Measurements from ENCODE around the gene MAN1A2.

MAN1A2 gene

DNA sequence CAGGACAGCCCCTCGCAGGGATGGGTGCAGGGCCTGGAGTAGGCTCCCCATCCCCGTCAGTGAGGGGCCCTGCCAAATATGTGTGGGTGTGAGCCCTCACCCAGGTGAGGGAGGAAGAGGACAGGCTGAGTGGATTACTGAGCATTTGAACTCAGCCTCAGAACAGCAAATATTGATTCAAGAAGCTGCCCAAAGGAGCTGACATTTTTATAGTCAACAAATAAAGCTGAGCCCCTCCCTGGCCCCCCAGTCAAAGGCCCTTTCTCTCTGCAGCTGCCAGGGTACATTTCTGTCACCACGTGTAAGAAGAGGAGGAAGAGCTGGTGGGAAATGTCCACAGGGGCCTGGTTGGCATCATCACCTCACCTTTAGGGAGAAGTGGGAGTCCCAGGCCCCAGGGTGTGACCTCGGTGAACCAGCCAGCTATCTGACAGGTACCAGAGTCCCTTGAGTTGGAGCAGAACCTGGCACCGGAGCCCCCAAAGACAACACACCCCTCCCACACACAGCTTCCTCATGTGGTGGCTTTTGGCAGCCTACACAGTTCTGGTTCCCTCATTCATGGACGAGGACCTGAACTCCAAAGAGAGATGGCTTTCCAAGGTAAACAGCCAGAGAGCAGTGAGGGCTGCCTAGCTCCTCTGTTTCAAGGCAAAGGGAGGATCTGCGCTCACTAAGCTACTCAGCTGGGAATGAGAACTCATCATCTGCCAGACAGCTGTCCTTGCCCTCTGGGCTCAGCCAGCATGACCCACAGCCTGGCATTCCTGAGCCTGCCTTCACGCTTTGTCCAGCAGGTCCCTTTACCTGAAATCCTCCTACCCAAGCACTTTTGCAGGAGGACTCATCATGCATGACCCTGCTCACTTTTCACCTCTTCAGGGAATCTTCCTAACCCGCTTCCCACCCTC is 195.6 kb downstream of the MAN1A2 start:
- DNase-seq, result no peak

DNA sequence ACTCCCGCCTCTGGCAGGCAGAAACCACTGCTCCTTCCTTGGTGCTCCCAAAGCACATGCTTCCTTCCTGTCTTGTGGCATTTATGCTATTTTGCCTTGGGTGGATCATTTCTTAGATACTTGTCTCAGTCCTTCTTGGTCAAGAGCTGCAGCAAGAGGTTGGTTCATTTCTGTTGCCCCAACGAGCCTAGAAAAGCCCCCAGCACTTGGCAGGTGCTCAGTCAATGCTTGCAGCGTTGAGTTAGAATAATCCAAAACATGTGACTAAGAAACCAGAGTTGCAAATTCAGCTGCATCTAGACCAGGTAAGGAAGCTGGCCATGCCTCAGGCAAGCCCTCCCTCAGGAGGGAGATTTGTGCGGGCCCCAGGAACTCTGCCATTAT is 196.2 kb downstream of the MAN1A2 start:
- no peak for DNase-seq

DNA sequence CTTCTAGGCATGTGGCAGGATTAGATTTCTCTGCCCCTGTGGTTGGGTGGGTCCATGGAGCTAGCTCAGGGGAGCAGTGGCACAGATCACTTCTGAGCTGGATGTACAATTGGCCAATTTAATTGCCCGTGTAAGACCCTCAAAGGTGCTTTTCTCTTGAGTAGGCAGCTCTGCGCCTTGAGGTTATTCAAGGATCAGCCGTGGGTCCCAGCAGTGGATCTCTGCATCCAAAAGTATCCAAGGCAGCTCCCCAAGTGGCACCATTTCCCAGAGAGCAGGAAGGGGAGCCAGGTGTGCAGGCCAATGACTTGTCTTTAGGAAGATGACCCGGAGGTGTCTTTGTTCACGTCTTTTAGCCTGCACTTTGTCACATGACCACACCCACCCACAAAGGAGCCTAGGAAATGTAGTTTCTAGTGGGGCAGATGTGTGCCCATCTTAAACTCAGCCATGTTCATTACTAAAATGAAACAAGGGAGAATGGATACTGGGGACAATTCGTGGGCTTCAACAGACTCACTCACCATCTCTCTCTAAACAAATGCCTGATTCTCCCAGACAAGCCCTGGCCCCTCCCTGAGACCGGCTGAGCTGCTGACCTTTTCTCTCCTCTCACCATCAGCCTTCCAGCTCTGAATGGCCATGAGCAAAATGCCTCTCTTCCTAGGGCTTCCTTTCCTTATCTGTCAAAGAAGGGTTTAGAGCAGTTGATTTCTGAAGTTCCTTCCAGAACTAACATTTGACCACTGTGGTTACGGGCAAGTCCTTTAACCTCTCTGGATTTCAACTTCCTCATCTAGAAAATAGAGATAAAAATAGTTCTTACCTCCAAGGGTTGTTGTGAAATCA is 197.2 kb downstream of the MAN1A2 start:
- DNase-seq, result no peak

DNA sequence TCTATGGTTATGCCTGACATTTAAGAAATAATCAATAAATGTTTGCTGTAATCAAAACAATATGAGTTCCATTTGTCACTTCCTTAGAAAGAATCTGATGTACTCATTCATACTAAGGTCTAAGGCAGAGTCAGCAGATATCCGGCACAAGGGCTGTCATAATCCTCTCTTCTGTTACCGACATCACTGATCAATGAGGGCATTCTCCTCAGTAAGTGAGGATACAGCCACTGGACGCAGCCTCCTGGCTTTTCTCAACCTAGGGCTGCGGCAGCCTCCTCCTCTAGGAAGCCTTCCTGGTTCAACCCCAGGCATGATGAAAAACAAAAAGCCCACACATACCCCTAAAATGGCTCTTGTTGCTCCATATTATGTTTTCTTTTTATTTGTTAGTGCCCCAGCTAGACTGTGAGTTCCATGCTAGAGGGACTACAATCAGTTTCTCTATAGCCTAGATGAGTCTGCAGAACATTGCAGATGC is 197.9 kb downstream of the MAN1A2 start:
- no peak for DNase-seq

DNA sequence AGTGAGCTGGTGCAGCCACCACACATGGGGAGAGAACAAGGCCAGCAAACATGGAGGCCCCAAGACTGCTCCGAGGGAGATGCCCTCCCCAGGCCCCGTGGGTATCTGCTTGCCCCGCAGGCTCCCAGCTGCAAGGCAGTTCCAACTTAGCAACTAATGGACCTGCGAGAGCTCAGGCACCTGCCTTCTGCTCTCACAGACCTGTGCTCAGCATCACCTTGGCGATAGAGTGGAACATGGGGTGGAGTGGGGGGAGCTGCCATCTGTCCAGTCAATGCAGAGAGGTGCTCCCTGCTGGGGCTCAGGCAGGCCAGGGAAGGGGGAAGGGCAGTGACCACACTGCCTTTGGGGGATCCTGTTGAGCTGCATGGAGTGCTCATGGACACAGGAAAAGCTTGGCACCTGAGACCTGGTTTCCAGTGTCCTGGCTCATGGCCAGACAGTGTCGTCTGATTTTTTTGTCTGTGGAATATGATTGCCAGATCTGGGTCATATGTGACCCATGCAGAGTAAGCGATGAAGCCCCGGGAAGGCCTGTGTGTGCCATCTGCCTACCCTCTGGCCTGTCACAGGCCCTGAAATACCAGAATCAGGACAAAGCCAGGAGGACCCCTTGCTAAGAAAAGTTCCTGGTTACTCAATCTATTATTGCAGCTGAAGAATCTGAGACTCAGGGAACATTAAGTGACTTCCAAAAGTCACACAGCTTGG is 198.7 kb downstream of the MAN1A2 start:
- DNase-seq, result no peak

DNA sequence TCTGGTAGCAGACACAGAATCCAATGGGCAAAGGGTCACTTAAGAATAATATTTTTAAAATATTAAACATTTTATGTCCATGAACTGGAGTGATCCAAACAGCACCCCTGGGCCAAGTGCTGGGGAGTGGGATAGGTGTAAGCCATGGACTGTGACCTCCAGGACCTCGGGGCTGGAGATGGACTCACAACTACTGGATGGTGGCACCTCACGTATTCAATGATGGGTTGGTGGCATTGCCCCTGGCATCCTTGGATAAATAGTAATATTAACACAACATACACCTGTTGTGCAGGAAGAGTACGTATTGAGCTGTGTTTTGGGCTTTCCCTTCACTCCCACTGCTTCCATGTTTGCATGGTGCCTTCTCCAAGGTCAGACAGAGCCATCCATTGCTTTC is 199.3 kb downstream of the MAN1A2 start:
- no peak for DNase-seq

DNA sequence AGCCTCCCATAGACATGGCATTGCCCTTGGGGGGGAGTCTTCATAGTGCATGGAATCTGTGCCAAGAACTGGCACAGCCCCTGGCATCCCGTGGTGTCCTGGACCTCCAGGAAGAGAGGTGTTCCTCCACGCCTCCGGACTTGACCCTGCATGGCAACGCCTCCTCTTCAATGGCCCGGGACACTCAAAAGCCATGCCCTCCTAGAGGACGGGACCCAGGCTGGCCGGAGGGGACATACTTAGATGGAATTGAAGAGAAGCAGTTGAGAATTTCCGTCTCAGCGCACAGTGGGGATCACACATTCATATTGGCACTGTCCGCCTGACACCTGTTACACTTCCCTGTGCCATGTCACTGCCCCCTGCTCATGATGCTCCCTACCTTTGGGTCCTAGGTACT is 200.2 kb downstream of the MAN1A2 start:
- DNase-seq, result no peak

DNA sequence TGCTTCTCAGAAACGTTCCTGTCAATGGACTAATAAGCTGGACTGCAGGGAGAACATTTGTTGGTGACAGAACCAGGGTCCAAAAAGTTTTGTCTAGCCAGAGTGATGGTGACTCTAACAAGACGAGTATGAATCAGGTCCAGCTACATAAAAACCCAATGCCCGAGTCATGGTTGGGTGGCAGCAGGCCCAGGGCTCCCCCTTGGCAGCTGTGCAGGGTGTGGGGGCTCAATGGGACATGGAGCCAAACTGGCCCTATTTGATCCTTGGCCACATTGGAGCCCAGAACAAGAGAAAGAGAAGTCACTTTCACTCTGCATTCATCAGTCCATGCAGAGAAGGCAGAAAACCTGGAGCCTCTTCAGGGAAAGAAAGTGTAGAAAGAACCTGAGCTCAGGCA is 200.7 kb downstream of the MAN1A2 start:
- DNase-seq, result no peak

DNA sequence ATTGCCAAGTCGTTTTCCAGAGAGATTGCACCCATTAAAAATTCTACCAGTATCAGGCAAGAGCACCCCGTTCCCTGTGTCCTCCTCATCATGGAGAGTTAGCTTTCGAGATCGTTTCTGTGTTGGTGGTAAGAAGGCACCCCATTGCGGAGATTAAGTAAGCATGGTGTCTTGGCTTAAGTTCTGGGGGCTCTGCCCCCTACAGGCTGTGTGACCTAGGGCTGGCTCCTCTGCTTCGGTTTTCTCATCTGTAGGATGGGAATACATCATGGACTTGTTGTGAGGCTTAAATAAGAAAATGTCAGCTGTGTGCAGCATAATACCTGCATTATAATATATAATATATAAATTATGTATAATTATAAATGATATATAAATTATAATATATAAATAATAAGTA is 201.8 kb downstream of the MAN1A2 start:
- no peak for DNase-seq

DNA sequence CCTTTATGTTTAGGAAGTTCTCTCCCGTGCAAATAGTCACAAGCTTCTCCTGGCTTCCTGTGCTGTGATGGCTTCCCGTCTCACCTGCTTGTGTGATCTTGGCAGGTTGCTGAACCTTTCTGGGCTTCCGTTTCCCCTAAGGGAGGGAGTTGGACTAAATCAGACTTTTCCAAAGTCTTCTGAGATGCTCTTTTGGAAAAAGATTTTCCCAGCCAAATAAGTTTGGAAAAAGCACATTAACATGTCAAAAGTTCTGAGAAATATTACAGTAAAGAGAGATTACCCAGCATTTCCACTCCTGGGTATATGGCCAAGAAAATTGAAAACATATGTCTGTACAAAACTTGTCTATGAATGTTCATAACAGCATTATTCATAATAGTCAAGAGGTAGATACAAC is 202.6 kb downstream of the MAN1A2 start:
- no peak for DNase-seq

DNA sequence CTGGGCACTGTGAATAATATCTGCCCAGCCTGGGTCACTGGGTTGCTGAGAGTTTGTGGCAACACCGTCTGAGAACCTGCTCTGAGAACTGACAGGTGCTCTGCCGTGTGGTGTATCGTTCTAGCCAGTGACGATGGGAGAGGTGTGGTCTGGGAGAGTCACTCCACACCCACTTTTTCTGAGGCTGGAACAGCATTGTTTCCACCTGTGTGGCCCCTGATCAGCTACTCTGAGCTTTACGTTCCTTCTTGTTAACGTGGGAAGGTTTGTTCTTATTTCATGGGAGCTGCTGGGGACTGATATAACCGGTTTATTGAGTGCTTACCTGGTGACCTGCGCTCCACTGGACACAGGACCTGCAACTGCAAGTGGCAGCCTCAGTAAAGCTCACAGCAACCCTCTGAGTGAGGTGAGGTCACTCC is 203.8 kb downstream of the MAN1A2 start:
- no peak for DNase-seq

DNA sequence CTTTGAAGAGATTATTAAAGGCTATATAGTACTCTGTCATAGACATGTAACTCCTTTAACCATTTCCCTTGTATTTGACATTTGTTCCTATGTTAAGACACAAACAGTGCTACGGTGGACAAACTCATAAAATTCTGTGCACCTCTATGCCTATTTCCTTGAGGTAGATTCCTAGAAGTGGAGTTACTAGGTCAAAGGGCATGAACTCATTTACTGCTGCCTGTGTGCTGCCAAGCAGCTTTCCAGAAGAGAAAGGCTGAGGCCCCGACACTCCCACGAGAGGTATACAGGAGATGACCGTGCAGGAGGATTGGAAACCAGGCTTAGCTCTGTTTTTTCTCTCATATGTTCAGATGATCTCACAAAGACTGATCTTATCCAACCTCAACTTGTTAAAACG is 204.2 kb downstream of the MAN1A2 start:
- no peak for DNase-seq

DNA sequence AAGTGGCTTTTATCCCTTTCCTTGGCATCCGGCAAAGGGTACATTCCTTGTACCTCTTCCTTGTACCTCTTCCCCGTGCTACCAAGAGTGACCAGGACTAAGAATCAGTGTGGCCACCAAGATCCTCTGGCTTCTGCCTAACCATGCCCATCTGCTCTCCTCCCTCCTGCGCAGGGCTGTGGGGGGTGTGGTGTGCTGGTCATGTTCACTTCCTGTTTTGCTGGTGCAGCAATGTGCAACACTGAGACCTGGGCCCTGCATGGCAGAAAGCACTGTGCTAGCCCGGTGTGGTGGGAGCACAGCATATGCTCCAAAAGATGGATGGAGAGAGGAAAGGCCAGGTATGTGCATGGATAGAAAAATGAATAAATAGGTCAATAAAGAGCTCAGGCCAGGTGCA is 205.3 kb downstream of the MAN1A2 start:
- DNase-seq, result peak; percentile 16

DNA sequence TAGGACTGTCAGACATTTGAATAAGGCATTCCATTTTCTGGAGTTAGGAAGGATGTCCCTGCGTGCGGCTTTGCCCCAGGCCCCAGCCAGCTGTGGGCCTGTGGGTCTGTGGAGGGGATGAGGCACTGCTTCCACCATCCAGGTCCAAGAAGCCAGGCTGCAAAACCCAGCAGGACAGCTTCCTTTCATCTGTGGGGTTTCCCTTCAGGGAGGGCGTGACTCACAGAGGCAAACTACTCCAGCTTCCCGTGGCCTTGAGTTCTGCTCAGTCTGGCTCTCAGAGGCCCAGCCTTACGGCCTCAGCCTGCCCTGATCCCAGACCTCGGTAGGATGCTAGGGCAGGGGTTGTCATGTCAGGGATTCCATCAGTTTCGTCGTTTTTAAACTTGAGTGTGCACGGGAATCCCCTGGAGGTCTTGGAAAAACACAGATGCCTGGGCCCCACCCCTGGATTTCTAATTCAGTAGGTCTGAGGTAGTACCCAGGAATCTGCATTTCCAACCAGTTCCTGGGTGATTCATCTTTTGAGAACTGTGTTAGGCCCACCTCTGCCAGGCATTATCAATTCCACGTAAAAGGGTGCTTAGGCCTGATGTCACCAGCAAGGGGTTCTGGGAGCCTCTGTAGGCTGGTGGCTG is 206.3 kb downstream of the MAN1A2 start:
- no peak for DNase-seq

DNA sequence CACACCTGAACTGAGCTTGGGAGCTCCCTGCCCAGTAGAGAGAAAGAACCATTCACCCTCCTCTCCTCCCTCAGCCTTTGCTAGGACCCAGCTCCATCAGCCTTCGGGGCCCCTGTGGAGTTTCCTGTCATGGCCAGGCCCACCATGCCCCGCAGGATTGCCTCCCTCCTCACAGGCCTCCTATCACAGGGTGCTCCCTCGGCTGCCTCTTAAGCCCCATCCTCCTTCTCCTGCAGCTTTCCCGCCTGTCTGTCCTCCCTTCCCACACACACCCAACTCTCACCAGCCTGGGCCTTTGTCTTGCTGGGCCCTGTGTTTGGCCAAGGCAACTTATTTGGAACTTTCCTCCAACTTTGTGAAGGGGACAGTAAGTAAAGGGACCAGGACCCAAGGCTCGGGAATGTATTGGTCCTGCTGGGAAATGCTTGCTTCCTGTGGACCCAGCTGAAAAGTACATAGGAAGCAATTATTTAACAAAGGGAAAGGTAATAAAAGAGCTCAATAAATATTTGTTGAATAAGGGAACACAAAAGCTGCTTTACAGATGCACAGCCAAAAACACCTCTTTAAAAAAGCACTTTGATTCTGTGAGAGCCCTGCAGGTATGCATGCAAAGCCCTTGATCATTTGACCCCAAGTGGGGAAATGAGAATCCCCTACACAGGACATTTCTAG is 207.0 kb downstream of the MAN1A2 start:
- no peak for DNase-seq

DNA sequence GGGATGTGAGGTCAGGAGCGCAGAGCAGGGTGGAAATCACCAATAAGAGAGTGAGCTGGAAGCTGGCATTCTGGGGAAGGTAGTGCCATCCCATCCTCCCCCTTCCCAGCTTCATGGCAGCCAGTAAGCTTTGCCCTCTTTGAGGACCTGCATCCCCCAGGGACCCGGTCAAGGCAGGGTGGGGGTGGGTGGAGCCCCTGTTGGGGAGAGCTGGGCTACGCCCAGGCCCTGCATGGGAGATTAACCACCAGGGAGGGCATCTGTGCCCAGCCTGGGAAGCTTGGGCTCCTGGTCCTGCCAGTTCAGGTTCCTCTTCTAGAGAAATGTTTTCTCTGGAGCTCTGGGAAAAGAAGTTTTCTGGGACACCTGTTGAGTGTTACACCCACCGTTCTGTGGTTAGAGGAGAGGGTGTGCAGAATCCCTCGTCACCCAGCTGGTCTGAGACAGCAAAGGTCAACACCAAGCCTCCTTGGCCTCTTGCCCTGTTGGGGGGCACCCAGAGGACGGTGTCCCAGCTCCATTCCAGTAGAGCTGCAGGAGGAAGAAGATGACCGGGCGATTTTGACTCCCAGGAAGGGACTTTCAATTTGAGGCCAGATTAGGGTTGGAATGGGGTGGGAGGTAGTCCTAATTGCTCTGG is 208.5 kb downstream of the MAN1A2 start:
- no peak for DNase-seq

DNA sequence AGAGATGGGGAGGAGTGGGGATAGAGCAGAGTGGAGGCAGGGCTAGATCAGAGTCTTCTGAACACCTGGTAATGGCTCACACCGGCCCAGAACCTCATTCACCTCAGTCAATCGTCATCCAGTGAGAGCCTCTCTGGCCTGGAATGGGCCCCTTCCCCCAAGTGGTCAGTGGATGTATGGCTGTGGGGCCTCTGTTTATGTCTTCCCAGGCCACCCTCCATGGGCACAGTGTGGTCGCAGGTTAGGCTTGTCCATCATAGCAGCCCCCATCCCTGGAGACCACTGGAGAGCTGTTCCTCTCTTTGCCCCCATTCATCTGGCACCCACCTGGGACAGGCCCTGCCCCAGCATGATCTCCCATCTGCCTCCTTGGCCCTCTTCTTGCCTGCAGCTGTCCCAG is 209.0 kb downstream of the MAN1A2 start:
- DNase-seq, result no peak

DNA sequence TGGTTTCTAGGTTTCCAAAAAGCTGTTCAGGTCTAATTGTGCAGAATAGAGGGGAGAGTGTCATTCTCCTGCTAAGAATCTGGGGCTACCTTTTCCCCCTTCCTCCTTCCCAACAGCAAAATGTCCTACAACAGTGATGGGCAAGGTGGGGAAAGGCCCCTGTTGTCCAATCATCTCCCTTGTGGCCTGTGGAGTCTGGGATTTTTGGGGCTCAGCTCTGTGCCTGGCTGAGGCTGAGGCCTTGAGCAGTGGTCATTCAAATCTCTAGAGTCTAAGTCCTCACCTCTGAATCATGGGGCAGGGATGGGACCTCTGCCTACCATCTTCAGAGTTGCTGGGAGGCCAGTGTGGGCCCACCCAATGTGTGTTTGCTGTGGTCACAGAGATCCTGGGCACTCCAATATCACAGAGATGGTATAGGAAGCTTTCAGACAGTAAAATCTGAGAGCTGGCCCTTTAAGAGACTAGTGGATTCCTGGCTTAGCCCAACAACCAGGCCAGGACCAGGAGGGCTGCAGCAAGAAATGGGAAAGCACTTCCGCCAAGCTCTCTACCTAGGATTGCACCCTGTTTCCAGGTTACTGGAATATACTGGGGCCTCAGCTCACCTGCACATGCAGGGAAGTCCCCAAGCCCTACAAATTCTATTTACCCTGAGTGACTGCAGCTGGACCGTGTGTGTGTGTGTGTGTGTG is 210.1 kb downstream of the MAN1A2 start:
- DNase-seq, result no peak

DNA sequence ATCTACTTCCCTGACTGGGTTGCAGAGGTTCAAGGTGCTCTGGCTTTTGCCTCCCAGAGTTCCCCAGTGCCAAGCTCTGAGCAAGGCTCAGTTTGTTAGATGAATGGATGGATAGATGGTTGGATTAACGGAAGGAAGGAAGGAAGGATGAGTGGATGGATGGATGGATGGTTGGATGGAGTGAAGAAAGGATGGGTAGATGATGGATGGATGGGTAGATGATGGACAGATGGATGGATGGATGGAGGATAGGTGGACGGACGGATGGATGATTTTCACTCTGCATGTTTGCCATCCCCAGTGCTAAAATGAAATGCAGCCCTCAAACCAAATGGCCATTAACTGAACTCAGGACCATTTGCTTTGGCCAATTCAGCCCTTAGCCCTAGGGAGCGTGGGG is 211.2 kb downstream of the MAN1A2 start:
- no peak for DNase-seq
